ENCODE results near the gene ITPK1. TPM values are rescaled to one million over a fixed set of nuclear protein-coding genes. Genes with fewer than 3 reads are reported as not detected.

The ITPK1 gene
- polyA plus RNA-seq, 2 of the 4 experiments (the other 2 are of a cell fraction) = 46.2 to 47.0 TPM

DNA sequence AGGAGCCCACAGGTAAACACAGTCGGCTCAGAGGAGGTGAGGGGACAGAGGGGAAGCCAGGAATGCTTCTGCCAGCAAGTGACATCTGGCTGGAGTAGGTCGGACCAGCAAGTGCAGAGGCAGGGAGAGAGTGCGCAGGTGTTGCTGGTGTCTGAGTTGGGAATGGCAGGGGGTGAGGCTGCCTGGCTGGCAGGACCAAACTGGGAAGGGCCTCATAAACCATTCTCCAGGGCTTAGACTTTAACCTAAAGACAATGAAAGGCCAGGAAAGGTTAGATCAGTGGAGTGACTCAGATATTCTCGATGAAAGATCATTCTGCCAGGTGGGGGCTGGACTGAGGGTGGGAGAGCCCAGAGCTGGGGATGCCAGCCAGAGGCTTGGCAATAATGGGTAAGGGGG is 66.4 kb downstream of the ITPK1 start:
- CTCF ChIA-PET = interaction anchor here (1.6 kb wide), 1 partner anchor 128 kb away, joined by 3 read pairs; no protein-coding TSS in a partner anchor

DNA sequence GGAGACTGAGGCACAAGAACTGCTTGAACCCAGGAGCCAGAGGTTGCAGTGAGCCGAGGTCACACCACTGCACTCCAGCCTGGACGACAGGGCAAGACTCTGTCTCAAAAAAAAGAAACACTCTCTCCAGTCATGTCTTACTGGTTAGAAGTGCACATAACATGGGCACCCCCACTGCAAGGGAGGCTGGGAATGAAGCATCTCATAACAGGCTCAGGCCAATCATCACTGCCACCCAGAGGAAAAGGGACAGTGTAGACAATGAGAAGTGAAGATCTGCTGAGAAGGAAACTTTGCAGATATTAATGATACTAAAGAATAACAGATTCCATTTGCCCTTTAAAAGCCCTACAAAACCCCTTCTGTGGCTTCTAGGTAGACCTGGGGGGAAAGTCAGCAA is 66.9 kb downstream of the ITPK1 start:
- H3K4me3 ChIP-seq = no peak overlapping the region

More for the DNA sequence above, 66.4 kb downstream of the ITPK1 start:
- Histone ChIP-seq H3K27ac (peak overlapping the region; percentile 69 to 85), H3K4me3 (no peak overlapping the region), H3K4me2 (peak overlapping the region; percentile 73), H3K9me3 (no peaks in the 10 kb centered on the region), H3K4me1 (peaks cover 61% of the 10 kb centered on the region)
- FAIRE-seq (no peak), DNase-seq (ENCODE audit: low read depth in 1 of 2, low spot score in 1 of 2) (peak in 1 of 2 experiments; percentile 26), ATAC-seq (peak; percentile 12 to 55; a peak in 4 of 6 replicates)
- TF ChIP-seq, protein P1, sequence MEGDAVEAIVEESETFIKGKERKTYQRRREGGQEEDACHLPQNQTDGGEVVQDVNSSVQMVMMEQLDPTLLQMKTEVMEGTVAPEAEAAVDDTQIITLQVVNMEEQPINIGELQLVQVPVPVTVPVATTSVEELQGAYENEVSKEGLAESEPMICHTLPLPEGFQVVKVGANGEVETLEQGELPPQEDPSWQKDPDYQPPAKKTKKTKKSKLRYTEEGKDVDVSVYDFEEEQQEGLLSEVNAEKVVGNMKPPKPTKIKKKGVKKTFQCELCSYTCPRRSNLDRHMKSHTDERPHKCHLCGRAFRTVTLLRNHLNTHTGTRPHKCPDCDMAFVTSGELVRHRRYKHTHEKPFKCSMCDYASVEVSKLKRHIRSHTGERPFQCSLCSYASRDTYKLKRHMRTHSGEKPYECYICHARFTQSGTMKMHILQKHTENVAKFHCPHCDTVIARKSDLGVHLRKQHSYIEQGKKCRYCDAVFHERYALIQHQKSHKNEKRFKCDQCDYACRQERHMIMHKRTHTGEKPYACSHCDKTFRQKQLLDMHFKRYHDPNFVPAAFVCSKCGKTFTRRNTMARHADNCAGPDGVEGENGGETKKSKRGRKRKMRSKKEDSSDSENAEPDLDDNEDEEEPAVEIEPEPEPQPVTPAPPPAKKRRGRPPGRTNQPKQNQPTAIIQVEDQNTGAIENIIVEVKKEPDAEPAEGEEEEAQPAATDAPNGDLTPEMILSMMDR (IDR thresholded peaks at IDR 0.05) = no peak
- no peak for TF ChIP-seq BHLHE40 (IDR thresholded peaks at IDR 0.05; ENCODE audit: low read depth, low read length)
- TF ChIP-seq, protein P2, sequence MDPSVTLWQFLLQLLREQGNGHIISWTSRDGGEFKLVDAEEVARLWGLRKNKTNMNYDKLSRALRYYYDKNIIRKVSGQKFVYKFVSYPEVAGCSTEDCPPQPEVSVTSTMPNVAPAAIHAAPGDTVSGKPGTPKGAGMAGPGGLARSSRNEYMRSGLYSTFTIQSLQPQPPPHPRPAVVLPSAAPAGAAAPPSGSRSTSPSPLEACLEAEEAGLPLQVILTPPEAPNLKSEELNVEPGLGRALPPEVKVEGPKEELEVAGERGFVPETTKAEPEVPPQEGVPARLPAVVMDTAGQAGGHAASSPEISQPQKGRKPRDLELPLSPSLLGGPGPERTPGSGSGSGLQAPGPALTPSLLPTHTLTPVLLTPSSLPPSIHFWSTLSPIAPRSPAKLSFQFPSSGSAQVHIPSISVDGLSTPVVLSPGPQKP (IDR thresholded peaks at IDR 0.05; ENCODE audit: low read depth, low read length) = no peak
- POLR2A ChIA-PET = no interaction called here
- 26% methylated on average over 4 of the region's 4 CpGs for WGBS (ENCODE audit: missing lambda C conversion rate)

DNA sequence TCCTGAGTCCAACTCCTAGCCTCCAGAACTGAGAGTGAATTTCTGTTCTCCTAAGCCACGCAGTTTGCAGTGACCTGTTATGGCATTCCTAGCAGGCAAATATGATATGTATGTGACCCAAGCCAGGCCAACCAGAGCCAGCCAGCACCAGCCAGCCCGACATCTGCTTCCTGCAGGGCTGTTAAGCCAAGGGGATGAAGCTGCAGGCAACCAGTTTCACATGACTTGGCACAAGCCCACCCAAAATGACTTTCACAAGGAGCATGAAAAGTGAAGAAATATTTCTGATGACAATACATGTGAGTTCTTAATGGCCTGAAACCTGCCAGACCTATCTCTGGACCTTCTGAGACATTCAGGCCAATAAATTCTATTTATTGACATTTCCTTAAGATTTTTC is 68.1 kb downstream of the ITPK1 start:
- FAIRE-seq = no peak
- no peak for ATAC-seq
- Histone ChIP-seq H3K4me3 (no peak overlapping the region), H3K9me3 (no peaks in the 10 kb centered on the region), H3K4me1 (peaks cover 75% of the 10 kb centered on the region), H3K4me2 (no peak overlapping the region), H3K27ac (peak overlapping the region in 1 of 2 experiments; percentile 88; a peak in 3 of 6 replicates)
- CTCF ChIA-PET = interaction anchor here (1.9 kb wide), 1 partner anchor 13 kb away, joined by 6 read pairs; no protein-coding TSS in a partner anchor
- POLR2A ChIA-PET = no interaction called here
- WGBS (ENCODE audit: missing lambda C conversion rate) = 94% methylated on average over 2 of the region's 2 CpGs
- no peak for DNase-seq (ENCODE audit: low read depth in 1 of 2, low spot score in 1 of 2)
- TF ChIP-seq JUNB (IDR thresholded peaks at IDR 0.05) = no peak
- no peak for TF ChIP-seq FOSB (CRISPR knock-in tag; IDR thresholded peaks at IDR 0.05)
- TF ChIP-seq, protein P3, sequence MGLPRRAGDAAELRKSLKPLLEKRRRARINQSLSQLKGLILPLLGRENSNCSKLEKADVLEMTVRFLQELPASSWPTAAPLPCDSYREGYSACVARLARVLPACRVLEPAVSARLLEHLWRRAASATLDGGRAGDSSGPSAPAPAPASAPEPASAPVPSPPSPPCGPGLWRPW (IDR thresholded peaks at IDR 0.05) = no peak

More for the DNA sequence above, 66.9 kb downstream of the ITPK1 start:
- no peaks in the 10 kb centered on the region for H3K9me3 ChIP-seq
- ATAC-seq (peak in 1 of 2 experiments; percentile 11; a peak in 1 of 6 replicates), FAIRE-seq (no peak), DNase-seq (ENCODE audit: low read depth in 1 of 2, low spot score in 1 of 2) (no peak)
- H3K4me2 ChIP-seq = peak overlapping the region; percentile 73
- ChIA-PET POLR2A (no interaction called here), CTCF (interaction anchor here (1.9 kb wide), 1 partner anchor 12 kb away, joined by 6 read pairs; no protein-coding TSS in a partner anchor)
- TF ChIP-seq SREBF2 (IDR thresholded peaks at IDR 0.05) (no peak), BHLHE40 (IDR thresholded peaks at IDR 0.05; ENCODE audit: low read depth, low read length) (no peak)
- WGBS (ENCODE audit: missing lambda C conversion rate) = 86% methylated on average over 2 of the region's 2 CpGs
- peaks cover 66% of the 10 kb centered on the region for H3K4me1 ChIP-seq
- H3K27ac ChIP-seq = peak overlapping the region; percentile 69 to 85

DNA sequence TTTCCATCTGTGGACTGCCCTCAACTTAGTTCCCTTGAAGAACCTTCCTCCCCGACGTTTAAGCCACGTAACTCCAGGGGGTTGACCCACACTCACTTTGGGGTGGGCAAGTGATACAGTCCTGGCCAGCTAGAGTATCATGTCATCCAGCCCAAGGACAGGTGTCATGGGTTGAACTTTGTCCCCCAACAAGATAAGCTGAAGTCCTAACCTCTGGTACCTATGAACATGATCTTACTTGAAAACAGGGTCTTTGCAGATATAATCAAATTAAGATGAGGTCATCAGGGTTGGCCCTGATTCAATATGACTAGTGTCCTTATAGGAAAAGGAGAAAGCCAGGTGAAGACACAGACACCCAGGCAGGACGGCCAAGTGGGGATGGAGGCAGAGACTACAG is 68.6 kb downstream of the ITPK1 start:
- Histone ChIP-seq H3K9me3 (no peaks in the 10 kb centered on the region), H3K4me2 (no peak overlapping the region), H3K27ac (peak overlapping the region in 1 of 2 experiments; percentile 88; a peak in 3 of 6 replicates), H3K4me3 (no peak overlapping the region), H3K4me1 (peaks cover 77% of the 10 kb centered on the region)
- 94% methylated on average over 4 of the region's 4 CpGs for WGBS (ENCODE audit: missing lambda C conversion rate)
- POLR2A ChIA-PET = no interaction called here
- FAIRE-seq (no peak), DNase-seq (ENCODE audit: low read depth in 1 of 2, low spot score in 1 of 2) (no peak), ATAC-seq (no peak)
- TF ChIP-seq CHD4 (IDR thresholded peaks at IDR 0.05; ENCODE audit: borderline replicate concordance) = no peak
- CTCF ChIA-PET = interaction anchor here (1.7 to 1.9 kb wide), 2 partner anchors 9 to 14 kb away, joined by 4 to 6 read pairs; no protein-coding TSS in a partner anchor

DNA sequence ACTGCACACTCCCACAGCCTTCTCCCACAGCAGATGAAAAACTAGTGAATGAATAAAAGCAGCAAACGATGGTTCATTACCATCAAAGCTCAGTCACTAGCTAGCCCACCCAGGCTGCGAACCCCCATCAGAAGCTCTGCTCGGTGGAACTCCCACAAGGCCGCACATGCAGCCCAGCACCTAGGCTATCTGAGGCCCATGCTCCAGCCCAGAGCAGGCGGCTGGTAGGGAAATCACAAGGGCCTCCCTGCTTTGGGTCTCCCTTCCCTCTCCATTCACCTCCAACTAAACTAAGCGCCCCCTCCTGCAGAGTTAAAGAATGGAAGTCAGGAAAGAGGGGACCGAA is 69.0 kb downstream of the ITPK1 start:
- WGBS (ENCODE audit: missing lambda C conversion rate) = 92% methylated on average over 7 of the region's 7 CpGs
- H3K9me3 ChIP-seq = no peaks in the 10 kb centered on the region
- H3K4me1 ChIP-seq = peaks cover 78% of the 10 kb centered on the region
- FAIRE-seq (no peak), DNase-seq (ENCODE audit: low read depth in 1 of 2, low spot score in 1 of 2) (no peak), ATAC-seq (no peak)
- ChIA-PET POLR2A (no interaction called here), CTCF (interaction anchor here (0.6 to 1.7 kb wide), 3 partner anchors 8 to 107 kb away, joined by 3 to 4 read pairs (median 4); no protein-coding TSS in a partner anchor)
- no peak overlapping the region for H3K4me3 ChIP-seq
- H3K4me2 ChIP-seq = no peak overlapping the region
- H3K27ac ChIP-seq = peak overlapping the region in 1 of 2 experiments; percentile 88; a peak in 3 of 6 replicates
- TF ChIP-seq EHF (CRISPR knock-in tag; IDR thresholded peaks at IDR 0.05) = no peak
- TF ChIP-seq CHD2 (IDR thresholded peaks at IDR 0.05; ENCODE audit: low read length, partially characterized antibody) = no peak
- no peak for TF ChIP-seq ZNF302 (CRISPR knock-in tag; IDR thresholded peaks at IDR 0.05)
- no peak for TF ChIP-seq SMC3 (IDR thresholded peaks at IDR 0.05)
- no peak for TF ChIP-seq FOSL2 (IDR thresholded peaks at IDR 0.05)
- no peak for TF ChIP-seq FOSL2 (CRISPR knock-in tag; IDR thresholded peaks at IDR 0.05)
- TF ChIP-seq, protein P4, sequence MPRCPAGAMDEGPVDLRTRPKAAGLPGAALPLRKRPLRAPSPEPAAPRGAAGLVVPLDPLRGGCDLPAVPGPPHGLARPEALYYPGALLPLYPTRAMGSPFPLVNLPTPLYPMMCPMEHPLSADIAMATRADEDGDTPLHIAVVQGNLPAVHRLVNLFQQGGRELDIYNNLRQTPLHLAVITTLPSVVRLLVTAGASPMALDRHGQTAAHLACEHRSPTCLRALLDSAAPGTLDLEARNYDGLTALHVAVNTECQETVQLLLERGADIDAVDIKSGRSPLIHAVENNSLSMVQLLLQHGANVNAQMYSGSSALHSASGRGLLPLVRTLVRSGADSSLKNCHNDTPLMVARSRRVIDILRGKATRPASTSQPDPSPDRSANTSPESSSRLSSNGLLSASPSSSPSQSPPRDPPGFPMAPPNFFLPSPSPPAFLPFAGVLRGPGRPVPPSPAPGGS (IDR thresholded peaks at IDR 0.05) = no peak
- no peak for TF ChIP-seq JUNB (IDR thresholded peaks at IDR 0.05)
- no peak for TF ChIP-seq KDM5A (IDR thresholded peaks at IDR 0.05)
- TF ChIP-seq RAD21 (conservative IDR thresholded peaks at IDR 0.05 in 1 of 2, IDR thresholded peaks at IDR 0.05 in 1 of 2) = no peak
- no peak for TF ChIP-seq ESRRA (IDR thresholded peaks at IDR 0.05; ENCODE audit: borderline replicate concordance, low read length)
- TF ChIP-seq, protein P5, sequence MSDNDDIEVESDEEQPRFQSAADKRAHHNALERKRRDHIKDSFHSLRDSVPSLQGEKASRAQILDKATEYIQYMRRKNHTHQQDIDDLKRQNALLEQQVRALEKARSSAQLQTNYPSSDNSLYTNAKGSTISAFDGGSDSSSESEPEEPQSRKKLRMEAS (IDR thresholded peaks at IDR 0.05) = no peak
- no peak for TF ChIP-seq CHD4 (IDR thresholded peaks at IDR 0.05; ENCODE audit: borderline replicate concordance)
